Erythroblast (primary cell): Measurements from ENCODE around the gene EGR4.

Experiments used
- GATA1 ChIP-seq: IDR thresholded peaks from 2 replicates; pipeline ENCODE4 v1.6.1; 2011; ENCODE audit warnings: low read depth, mild to moderate bottlenecking, control low read depth, low read length, moderate library complexity
- POLR2A ChIP-seq: IDR thresholded peaks from 2 replicates; pipeline ENCODE4 v1.6.1; 2011; ENCODE audit warnings: mild to moderate bottlenecking, low read length

GRCh38 chr2:73294239-73294638 lies 891 bp upstream of the EGR4 start:
- TF ChIP-seq POLR2A (no peak), GATA1 (no peak)
